ENCODE measurements around the gene PDIA2.

DNA sequence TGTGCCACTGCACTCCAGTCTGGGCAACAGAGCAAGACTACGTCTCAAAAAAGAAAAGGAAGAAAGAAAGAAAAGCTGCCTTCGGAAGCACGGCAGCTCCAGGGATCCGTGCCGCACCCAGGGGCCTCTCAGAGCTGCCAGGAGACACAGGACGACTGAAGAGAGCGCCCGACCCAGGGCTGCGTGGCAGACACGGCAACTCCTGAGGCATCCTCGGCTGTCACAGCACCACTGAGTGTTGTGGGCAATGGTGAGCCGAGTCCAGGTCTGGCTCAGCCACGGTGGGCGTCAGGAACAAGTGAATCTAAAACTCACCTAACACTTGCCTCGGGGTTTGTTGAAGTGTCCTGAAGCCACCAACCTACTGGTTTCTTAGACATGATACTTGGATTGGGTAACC lies 28.8 kb downstream of the PDIA2 start:
- TF ChIP-seq EZH2 (IDR thresholded peaks at IDR 0.05; ENCODE audit: borderline replicate concordance, low read depth, low read length, poor library complexity, severe bottlenecking): no peak
- TF ChIP-seq, protein P1, sequence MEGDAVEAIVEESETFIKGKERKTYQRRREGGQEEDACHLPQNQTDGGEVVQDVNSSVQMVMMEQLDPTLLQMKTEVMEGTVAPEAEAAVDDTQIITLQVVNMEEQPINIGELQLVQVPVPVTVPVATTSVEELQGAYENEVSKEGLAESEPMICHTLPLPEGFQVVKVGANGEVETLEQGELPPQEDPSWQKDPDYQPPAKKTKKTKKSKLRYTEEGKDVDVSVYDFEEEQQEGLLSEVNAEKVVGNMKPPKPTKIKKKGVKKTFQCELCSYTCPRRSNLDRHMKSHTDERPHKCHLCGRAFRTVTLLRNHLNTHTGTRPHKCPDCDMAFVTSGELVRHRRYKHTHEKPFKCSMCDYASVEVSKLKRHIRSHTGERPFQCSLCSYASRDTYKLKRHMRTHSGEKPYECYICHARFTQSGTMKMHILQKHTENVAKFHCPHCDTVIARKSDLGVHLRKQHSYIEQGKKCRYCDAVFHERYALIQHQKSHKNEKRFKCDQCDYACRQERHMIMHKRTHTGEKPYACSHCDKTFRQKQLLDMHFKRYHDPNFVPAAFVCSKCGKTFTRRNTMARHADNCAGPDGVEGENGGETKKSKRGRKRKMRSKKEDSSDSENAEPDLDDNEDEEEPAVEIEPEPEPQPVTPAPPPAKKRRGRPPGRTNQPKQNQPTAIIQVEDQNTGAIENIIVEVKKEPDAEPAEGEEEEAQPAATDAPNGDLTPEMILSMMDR (conservative IDR thresholded peaks at IDR 0.05; ENCODE audit: low read depth, low read length): no peak

Data from A673 (cell line).